A549 (cell line): ENCODE measurements around the gene DOK7. TPM values are rescaled to one million over a fixed set of nuclear protein-coding genes. Genes with fewer than 3 reads are reported as not detected.

Experiments used
- ATAC-seq, 2 experiments: fragments of 200-7000 bp in 1 of 2; fragments of >200 bp in 1 of 2; cut with Nextera tagmentation in 1 of 2; cut with Tn5 transposase in 1 of 2; 3 replicates each; pipeline versions ENCODE4 v1.8.0 to v1.9.1; 2018 to 2020; ENCODE audit warnings: mild to moderate bottlenecking in 1 of 2, moderate library complexity in 1 of 2
- CTCF ChIA-PET: fragments of 300-600 bp; sonication (Branson Sonifier 250); formaldehyde crosslinking; extraction: SDS; loops from one replicate; lab custom pipeline; 2021; ENCODE audit warnings: antibody characterized with exemption, inconsistent platforms; lab: Yijun Ruan, JAX
- POLR2A ChIA-PET: fragments of 350-600 bp; formaldehyde crosslinking; extraction: SDS; loops from one replicate; lab custom pipeline; 2021; ENCODE audit warnings: antibody characterized with exemption, inconsistent platforms; lab: Yijun Ruan, JAX
- DNase-seq, 2 experiments: peaks; one replicate each; pipeline versions ENCODE4 v3.0.0 to v3.0.0-alpha.2; 2011 to 2016; ENCODE audit warnings: low read depth in 1 of 2, low spot score in 1 of 2
- FAIRE-seq: peaks from 2 replicates; lab custom pipeline; 2011; peaks lifted over from hg19 to GRCh38; lab: Jason Lieb, UNC
- H3K27ac ChIP-seq, 2 experiments: fragments of >200 bp; sonication (Bioruptor Twin); formaldehyde crosslinking; 3 replicates each; pipeline ENCODE4 v1.5.1; 2016 to 2017
- H3K4me1 ChIP-seq: fragments of >200 bp; sonication (Bioruptor Twin); formaldehyde crosslinking; 3 replicates; pipeline ENCODE4 v1.6.1; 2016
- H3K4me2 ChIP-seq: fragments of >200 bp; sonication (Bioruptor Twin); formaldehyde crosslinking; 3 replicates; pipeline ENCODE4 v1.6.1; 2016
- H3K4me3 ChIP-seq: fragments of >200 bp; sonication (Bioruptor Twin); formaldehyde crosslinking; 3 replicates; pipeline ENCODE4 v1.5.1; 2016
- H3K9me3 ChIP-seq: fragments of >200 bp; sonication (Bioruptor Twin); formaldehyde crosslinking; 3 replicates; pipeline ENCODE4 v1.6.1; 2016
- BHLHE40 ChIP-seq: IDR thresholded peaks from 2 replicates; pipeline ENCODE4 v1.6.1; 2012; ENCODE audit warnings: low read depth, low read length, inconsistent platforms
- CHD2 ChIP-seq: fragments of 150-350 bp; IDR thresholded peaks from 2 replicates; pipeline ENCODE4 v1.6.1; 2014; ENCODE audit warnings: low read length; ENCODE audit not compliant: partially characterized antibody
- CHD4 ChIP-seq: fragments of 200-600 bp; sonication (generic); IDR thresholded peaks from 2 replicates; pipeline ENCODE4 v1.6.1; 2016; ENCODE audit warnings: antibody characterized with exemption, mild to moderate bottlenecking, borderline replicate concordance
- ELK1 ChIP-seq: fragments of 150-350 bp; IDR thresholded peaks from 2 replicates; pipeline ENCODE4 v1.6.1; 2014; ENCODE audit warnings: low read depth, mild to moderate bottlenecking, low read length
- FOSL2 ChIP-seq, 2 experiments: fragments of 450-650 bp in 1 of 2; fragments of >200 bp in 1 of 2; sonication (Bioruptor Twin) in 1 of 2; formaldehyde crosslinking; IDR thresholded peaks; 2 replicates each; pipeline versions ENCODE4 v1.5.0 to v1.6.1; 2016 to 2020; ENCODE audit warnings: mild to moderate bottlenecking in 1 of 2, moderate library complexity in 1 of 2
- HEYL ChIP-seq: fragments of 250-450 bp; sonication (Bioruptor Pico); IDR thresholded peaks from 2 replicates; pipeline ENCODE4 v1.8.0; 2021; ENCODE audit warnings: mild to moderate bottlenecking, moderate library complexity
- HOXA7 ChIP-seq: fragments of 250-450 bp; sonication (Bioruptor Pico); IDR thresholded peaks from 2 replicates; pipeline ENCODE4 v1.5.0; 2020; ENCODE audit warnings: mild to moderate bottlenecking, moderate library complexity
- HOXB13 ChIP-seq: fragments of 250-450 bp; sonication (Bioruptor Pico); IDR thresholded peaks from 2 replicates; pipeline ENCODE4 v1.5.0; 2020; ENCODE audit warnings: low read depth, mild to moderate bottlenecking, moderate library complexity
- HOXB5 ChIP-seq: fragments of 250-450 bp; sonication (Bioruptor Pico); IDR thresholded peaks from 2 replicates; pipeline ENCODE4 v1.5.0; 2020; ENCODE audit warnings: mild to moderate bottlenecking, moderate library complexity
- JUN ChIP-seq, 2 experiments: fragments of >200 bp; sonication (Bioruptor Twin); formaldehyde crosslinking; IDR thresholded peaks; 2 replicates in 1 of 2; 3 replicates in 1 of 2; pipeline ENCODE4 v1.6.1; 2016 to 2017
- JUNB ChIP-seq: fragments of >200 bp; sonication (Bioruptor Twin); formaldehyde crosslinking; IDR thresholded peaks from 2 replicates; pipeline ENCODE4 v1.6.1; 2016
- KDM5A ChIP-seq: fragments of 200-600 bp; sonication (generic); IDR thresholded peaks from 2 replicates; pipeline ENCODE4 v1.6.1; 2016; ENCODE audit warnings: antibody characterized with exemption, mild to moderate bottlenecking
- MAX ChIP-seq: IDR thresholded peaks from 2 replicates; pipeline ENCODE4 v1.6.1; 2012
- MAZ ChIP-seq: fragments of 150-350 bp; IDR thresholded peaks from 2 replicates; pipeline ENCODE4 v1.6.1; 2014; ENCODE audit warnings: antibody characterized with exemption, low read depth, low read length, borderline replicate concordance
- NR3C1 ChIP-seq: fragments of >200 bp; sonication (Bioruptor Twin); formaldehyde crosslinking; IDR thresholded peaks from 3 replicates; pipeline ENCODE4 v1.6.1; 2017
- PBX3 ChIP-seq: IDR thresholded peaks from 2 replicates; pipeline ENCODE4 v1.6.1; 2012
- POLR2AphosphoS2 ChIP-seq: conservative IDR thresholded peaks from 2 replicates; pipeline ENCODE4 v1.6.1; 2012; ENCODE audit warnings: low read length, improper control_type of control experiment, inconsistent platforms
- RNF2 ChIP-seq: fragments of 200-600 bp; sonication (generic); IDR thresholded peaks from 2 replicates; pipeline ENCODE4 v1.6.1; 2016; ENCODE audit warnings: low read depth, mild to moderate bottlenecking, antibody characterized with exemption, moderate library complexity, borderline replicate concordance
- SMC3 ChIP-seq: fragments of >200 bp; sonication (Bioruptor Twin); formaldehyde crosslinking; IDR thresholded peaks from 3 replicates; pipeline ENCODE4 v1.6.1; 2018; ENCODE audit warnings: inconsistent platforms
- TP53 ChIP-seq: fragments of 250-450 bp; sonication (Bioruptor Pico); IDR thresholded peaks from 2 replicates; pipeline ENCODE4 v1.5.0; 2021; ENCODE audit warnings: mild to moderate bottlenecking, moderate library complexity
- USF2 ChIP-seq: fragments of 450-650 bp; IDR thresholded peaks from 2 replicates; pipeline ENCODE4 v1.6.1; 2014; ENCODE audit warnings: antibody characterized with exemption
- ZSCAN20 ChIP-seq: fragments of 250-450 bp; sonication (Bioruptor Pico); IDR thresholded peaks from 2 replicates; pipeline ENCODE4 v1.8.0; 2022; ENCODE audit warnings: mild to moderate bottlenecking, moderate library complexity
- WGBS: methylation state at CpG from one replicate; pipeline ENCODE4 v1.1.6; 2017; ENCODE audit errors: missing lambda C conversion rate; 5-methylcytosine and 5-hydroxymethylcytosine counted together
- polyA plus RNA-seq, 4 experiments: library from polyadenylated mRNA; depleted of rRNA in 3 of 4; stranded (reverse); fragments of >200 nt; fragmentation: RNase III in 1 of 4; extraction: RNeasy Plus Mini Kit Qiagen cat#74134 plus additional on column Dnase treatment in 1 of 4; gene quantifications; 2 replicates in 3 of 4; 3 replicates in 1 of 4; pipeline ENCODE4 v1.2.3, GENCODE V29; 2011 to 2017

The DOK7 gene
- polyA plus RNA-seq, 2 of the 4 experiments (the other 2 are of a cell fraction) = 0.17 to 0.21 TPM

GRCh38 chr4:3475041-3475712 is 12.1 kb downstream of the DOK7 start:
- no peak for ATAC-seq
- ChIA-PET POLR2A (no interaction called here), CTCF (interaction anchor here (1.4 kb wide), 1 partner anchor 129 kb away, joined by 5 read pairs; no protein-coding TSS in a partner anchor)
- no peak for DNase-seq
- no peak overlapping the region for H3K27ac ChIP-seq
- no peak overlapping the region for H3K4me3 ChIP-seq
- no peak for FAIRE-seq
- no peaks in the 10 kb centered on the region for H3K9me3 ChIP-seq
- H3K4me1 ChIP-seq = no peaks in the 10 kb centered on the region
- no peak overlapping the region for H3K4me2 ChIP-seq
- WGBS = 54% methylated on average over 9 of the region's 15 CpGs
- no peak for TF ChIP-seq HOXB13
- TF ChIP-seq RNF2 = no peak
- TF ChIP-seq POLR2AphosphoS2 = no peak

- no peak overlapping the region for H3K4me2 ChIP-seq
- H3K9me3 ChIP-seq = no peaks in the 10 kb centered on the region
- H3K4me3 ChIP-seq = no peak overlapping the region
- no peak for DNase-seq
- peaks cover 2% of the 10 kb centered on the region; the same call in 2 of the 3 replicates for H3K4me1 ChIP-seq
- TF ChIP-seq ELK1 = no peak
- no peak for TF ChIP-seq FOSL2 (IDR thresholded peaks at IDR 0.05)
- TF ChIP-seq FOSL2 (CRISPR knock-in tag; IDR thresholded peaks at IDR 0.05) = no peak
- TF ChIP-seq HOXB5 (CRISPR knock-in tag) = no peak
- no peak for TF ChIP-seq NR3C1
- no peak for TF ChIP-seq BHLHE40
- no peak for TF ChIP-seq SMC3
- TF ChIP-seq TP53 (CRISPR knock-in tag) = no peak
- no peak for TF ChIP-seq CHD2
- no peak for TF ChIP-seq KDM5A
- no peak for TF ChIP-seq JUN (IDR thresholded peaks at IDR 0.05)
- TF ChIP-seq MAX = no peak
- TF ChIP-seq MAZ = no peak
- TF ChIP-seq USF2 = no peak
- no peak for TF ChIP-seq ZSCAN20 (CRISPR knock-in tag)
- TF ChIP-seq CHD4 = no peak
- TF ChIP-seq PBX3 = no peak
- no peak for TF ChIP-seq HEYL (CRISPR knock-in tag)
- no peak for TF ChIP-seq HOXA7
- no peak for TF ChIP-seq JUNB
- TF ChIP-seq, all 56 proteins: peak for 0
- H3K27ac ChIP-seq = no peak overlapping the region
- ChIA-PET CTCF (interaction anchor here (1.4 kb wide), 1 partner anchor 130 kb away, joined by 5 read pairs; no protein-coding TSS in a partner anchor), POLR2A (no interaction called here)
- ATAC-seq (no peak), FAIRE-seq (no peak)
- 31% methylated on average over 6 of the region's 22 CpGs for WGBS
Observed at GRCh38 chr4:3475713-3476260, 12.7 kb downstream of the DOK7 start.
